HG03095 (cell line): ENCODE data around the gene CCL26.
"Not testable (repeated sequence)": the region's sequence is repeated elsewhere in the genome, so short reads cannot be mapped to it uniquely, and the experiment has no call there.

Experiments
- ATAC-seq: cut with Tn5 transposase; IDR thresholded peaks from one replicate; pipeline ENCODE4 v1.9.1; 2021; ENCODE audit warnings: moderate library complexity; ENCODE audit not compliant: unreplicated experiment

The CCL26 gene

GRCh38 chr7:75739796-75740672, 32.0 kb downstream of the CCL26 start:
- no peak for ATAC-seq

- peak; percentile 95 for ATAC-seq
These were observed 32.8 kb downstream of the CCL26 start for GRCh38 chr7:75738975-75739795.

GRCh38 chr7:75738604-75738974, 33.4 kb downstream of the CCL26 start, which contains the start of gene HIP1:
TSS of gene HIP1 (minus strand) at chr7:75738941. CDS start at chr7:75738920, 21 bp downstream.
- ATAC-seq = peak; percentile 4

GRCh38 chr7:75737856-75738603, 34.0 kb downstream of the CCL26 start:
- ATAC-seq = no peak

- no peak for ATAC-seq
These were observed 36.2 kb downstream of the CCL26 start for GRCh38 chr7:75735581-75736350.

GRCh38 chr7:75734586-75735458, 37.2 kb downstream of the CCL26 start:
- no peak for ATAC-seq

GRCh38 chr7:75732764-75733630, 39.0 kb downstream of the CCL26 start:
- no peak for ATAC-seq

- ATAC-seq = no peak
These were observed 39.9 kb downstream of the CCL26 start for GRCh38 chr7:75732016-75732521.

- no peak for ATAC-seq
These were observed 42.1 kb downstream of the CCL26 start for GRCh38 chr7:75729851-75730274.

GRCh38 chr7:75727881-75728593, 44.0 kb downstream of the CCL26 start:
- ATAC-seq = no peak

GRCh38 chr7:75727351-75727750, 44.7 kb downstream of the CCL26 start:
- not testable (repeated sequence) for ATAC-seq

GRCh38 chr7:75725306-75725705, 46.7 kb downstream of the CCL26 start:
- ATAC-seq = no peak

- ATAC-seq = no peak
These were observed 48.6 kb downstream of the CCL26 start for GRCh38 chr7:75723444-75723843.

GRCh38 chr7:75722373-75722772, 49.6 kb downstream of the CCL26 start:
- ATAC-seq = no peak

- ATAC-seq = not testable (repeated sequence)
These were observed 50.1 kb downstream of the CCL26 start for GRCh38 chr7:75721922-75722321.

GRCh38 chr7:75721426-75721825, 50.6 kb downstream of the CCL26 start:
- no peak for ATAC-seq

GRCh38 chr7:75719626-75720025, 52.4 kb downstream of the CCL26 start:
- ATAC-seq = no peak
